BJ (cell line): ENCODE data around the gene ITGAV. TPM values are rescaled to one million over a fixed set of nuclear protein-coding genes. Genes with fewer than 3 reads are reported as not detected.

Experiments
- CTCF ChIA-PET: fragments of 350-600 bp; formaldehyde crosslinking; extraction: SDS; loops from one replicate; lab custom pipeline; 2021; ENCODE audit warnings: antibody characterized with exemption, inconsistent platforms; lab: Yijun Ruan, JAX
- POLR2A ChIA-PET: fragments of 300-600 bp; sonication (Branson Sonifier 250); formaldehyde crosslinking; extraction: SDS; loops from one replicate; lab custom pipeline; 2021; ENCODE audit warnings: antibody characterized with exemption; lab: Charles Lee
- DNase-seq: peaks from one replicate; pipeline ENCODE4 v3.0.0-alpha.2; 2011; ENCODE audit warnings: low read depth
- H3K27me3 ChIP-seq: 2 replicates; pipeline ENCODE4 v1.6.0; 2011; ENCODE audit warnings: low read length; ENCODE audit not compliant: control insufficient read depth, insufficient read depth
- H3K36me3 ChIP-seq: 2 replicates; pipeline ENCODE4 v1.5.1; 2011; ENCODE audit warnings: low read length; ENCODE audit not compliant: control insufficient read depth, insufficient read depth
- H3K4me3 ChIP-seq: 2 replicates; pipeline ENCODE4 v1.5.1; 2011; ENCODE audit warnings: low read depth, mild to moderate bottlenecking, control low read depth, low read length
- CTCF ChIP-seq: IDR thresholded peaks from 2 replicates; pipeline ENCODE4 v1.5.1; 2011; ENCODE audit warnings: low read depth, mild to moderate bottlenecking, control low read depth, inconsistent platforms, low read length, moderate library complexity; ENCODE audit not compliant: insufficient read depth
- polyA plus RNA-seq: library from polyadenylated mRNA; depleted of rRNA; stranded (reverse); fragments of >200 nt; gene quantifications from 2 replicates; pipeline ENCODE4 v1.2.3, GENCODE V29; 2011

Gene ITGAV
- polyA plus RNA-seq, 1 experiment = 103 TPM

- Histone ChIP-seq H3K27me3 (no peaks in the 10 kb centered on the region), H3K4me3 (no peak overlapping the region), H3K36me3 (peaks cover 5% of the 10 kb centered on the region)
- CTCF ChIA-PET = interaction anchor here (1.1 kb wide), 1 partner anchor 12 kb away, joined by 5 read pairs; no protein-coding TSS in a partner anchor
- DNase-seq = no peak
- POLR2A ChIA-PET = no interaction called here
- TF ChIP-seq CTCF = no peak
Observed at GRCh38 chr2:186653511-186653910, 63.7 kb downstream of the ITGAV start.

GRCh38 chr2:186659383-186659782 is 69.5 kb downstream of the ITGAV start:
- H3K27me3 ChIP-seq = no peaks in the 10 kb centered on the region
- CTCF ChIA-PET = no interaction called here
- POLR2A ChIA-PET = no interaction called here
- H3K4me3 ChIP-seq = no peak overlapping the region
- no peak for DNase-seq
- peaks cover 3% of the 10 kb centered on the region for H3K36me3 ChIP-seq
- TF ChIP-seq CTCF = no peak

- no peak for TF ChIP-seq CTCF
- DNase-seq = no peak
- H3K4me3 ChIP-seq = no peak overlapping the region
- CTCF ChIA-PET = interaction anchor here (1.7 kb wide), 1 partner anchor 9 kb away, joined by 3 read pairs; no protein-coding TSS in a partner anchor
- no peaks in the 10 kb centered on the region for H3K27me3 ChIP-seq
- POLR2A ChIA-PET = no interaction called here
- H3K36me3 ChIP-seq = peaks cover 5% of the 10 kb centered on the region
Observed at GRCh38 chr2:186664385-186665043, 74.7 kb downstream of the ITGAV start.

- no peaks in the 10 kb centered on the region for H3K27me3 ChIP-seq
- no peak for TF ChIP-seq CTCF
- peaks cover 16% of the 10 kb centered on the region for H3K36me3 ChIP-seq
- ChIA-PET CTCF (no interaction called here), POLR2A (no interaction called here)
- no peak overlapping the region for H3K4me3 ChIP-seq
- no peak for DNase-seq
Observed at GRCh38 chr2:186669146-186669545, 79.3 kb downstream of the ITGAV start.

GRCh38 chr2:186670831-186671230 is 81.0 kb downstream of the ITGAV start:
- POLR2A ChIA-PET = no interaction called here
- no peaks in the 10 kb centered on the region for H3K27me3 ChIP-seq
- CTCF ChIA-PET = no interaction called here
- H3K4me3 ChIP-seq = no peak overlapping the region
- no peak for DNase-seq
- no peak for TF ChIP-seq CTCF
- peaks cover 13% of the 10 kb centered on the region for H3K36me3 ChIP-seq
